ENCODE results near the gene BHLHA9. TPM values are rescaled to one million over a fixed set of nuclear protein-coding genes. Genes with fewer than 3 reads are reported as not detected.
A peak's percentile ranks its signal among the peaks of the same experiment; 100 is the strongest.

The BHLHA9 gene
- total RNA-seq, 1 donor from 2014 or later = not detected

DNA sequence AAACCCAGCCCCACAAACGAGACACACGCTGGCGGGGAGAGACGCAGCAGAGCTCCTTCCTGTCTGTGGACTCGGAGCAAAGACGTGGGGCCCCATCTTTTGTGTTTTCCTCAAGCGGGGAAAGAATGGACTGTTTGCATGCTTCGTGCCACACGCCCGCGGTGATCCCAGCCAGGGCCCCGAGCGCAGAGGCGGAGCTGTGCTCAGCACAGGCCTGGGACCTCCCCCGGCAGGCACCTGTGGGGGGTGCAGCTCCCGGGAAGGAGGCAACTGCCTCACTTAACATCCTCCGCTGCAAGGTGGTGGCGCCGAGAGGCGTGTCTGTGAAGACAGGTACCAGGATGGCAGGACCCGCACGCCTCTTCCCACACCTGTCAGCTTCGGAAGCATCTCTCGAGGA lies 28.4 kb downstream of the BHLHA9 start:
- Mint-ChIP-seq H3K4me3 (ENCODE audit: unreplicated experiment) (no peak overlapping the region), H3K27me3 (ENCODE audit: unreplicated experiment) (peaks cover under 1% of the 10 kb centered on the region), H3K27ac (ENCODE audit: unreplicated experiment) (no peak overlapping the region), H3K4me1 (ENCODE audit: low read depth, unreplicated experiment) (peaks cover 6% of the 10 kb centered on the region), H3K9me3 (ENCODE audit: unreplicated experiment) (peaks cover 6% of the 10 kb centered on the region), H3K36me3 (ENCODE audit: unreplicated experiment) (peaks cover 2% of the 10 kb centered on the region)
- TF ChIP-seq, protein P1, sequence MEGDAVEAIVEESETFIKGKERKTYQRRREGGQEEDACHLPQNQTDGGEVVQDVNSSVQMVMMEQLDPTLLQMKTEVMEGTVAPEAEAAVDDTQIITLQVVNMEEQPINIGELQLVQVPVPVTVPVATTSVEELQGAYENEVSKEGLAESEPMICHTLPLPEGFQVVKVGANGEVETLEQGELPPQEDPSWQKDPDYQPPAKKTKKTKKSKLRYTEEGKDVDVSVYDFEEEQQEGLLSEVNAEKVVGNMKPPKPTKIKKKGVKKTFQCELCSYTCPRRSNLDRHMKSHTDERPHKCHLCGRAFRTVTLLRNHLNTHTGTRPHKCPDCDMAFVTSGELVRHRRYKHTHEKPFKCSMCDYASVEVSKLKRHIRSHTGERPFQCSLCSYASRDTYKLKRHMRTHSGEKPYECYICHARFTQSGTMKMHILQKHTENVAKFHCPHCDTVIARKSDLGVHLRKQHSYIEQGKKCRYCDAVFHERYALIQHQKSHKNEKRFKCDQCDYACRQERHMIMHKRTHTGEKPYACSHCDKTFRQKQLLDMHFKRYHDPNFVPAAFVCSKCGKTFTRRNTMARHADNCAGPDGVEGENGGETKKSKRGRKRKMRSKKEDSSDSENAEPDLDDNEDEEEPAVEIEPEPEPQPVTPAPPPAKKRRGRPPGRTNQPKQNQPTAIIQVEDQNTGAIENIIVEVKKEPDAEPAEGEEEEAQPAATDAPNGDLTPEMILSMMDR (IDR thresholded peaks at IDR 0.05; ENCODE audit: partially characterized antibody, unreplicated experiment) = no peak
- DNase-seq = no peak

GRCh38 chr17:1299552-1300370 lies 29.5 kb downstream of the BHLHA9 start:
- Mint-ChIP-seq H3K9me3 (ENCODE audit: unreplicated experiment) (peaks cover 5% of the 10 kb centered on the region), H3K4me3 (ENCODE audit: unreplicated experiment) (peak overlapping the region; percentile 47), H3K27ac (ENCODE audit: unreplicated experiment) (no peak overlapping the region), H3K36me3 (ENCODE audit: unreplicated experiment) (no peaks in the 10 kb centered on the region), H3K27me3 (ENCODE audit: unreplicated experiment) (no peaks in the 10 kb centered on the region), H3K4me1 (ENCODE audit: low read depth, unreplicated experiment) (peaks cover 13% of the 10 kb centered on the region)
- no peak for DNase-seq
- TF ChIP-seq, protein P1 (IDR thresholded peaks at IDR 0.05; ENCODE audit: partially characterized antibody, unreplicated experiment) = no peak

DNA sequence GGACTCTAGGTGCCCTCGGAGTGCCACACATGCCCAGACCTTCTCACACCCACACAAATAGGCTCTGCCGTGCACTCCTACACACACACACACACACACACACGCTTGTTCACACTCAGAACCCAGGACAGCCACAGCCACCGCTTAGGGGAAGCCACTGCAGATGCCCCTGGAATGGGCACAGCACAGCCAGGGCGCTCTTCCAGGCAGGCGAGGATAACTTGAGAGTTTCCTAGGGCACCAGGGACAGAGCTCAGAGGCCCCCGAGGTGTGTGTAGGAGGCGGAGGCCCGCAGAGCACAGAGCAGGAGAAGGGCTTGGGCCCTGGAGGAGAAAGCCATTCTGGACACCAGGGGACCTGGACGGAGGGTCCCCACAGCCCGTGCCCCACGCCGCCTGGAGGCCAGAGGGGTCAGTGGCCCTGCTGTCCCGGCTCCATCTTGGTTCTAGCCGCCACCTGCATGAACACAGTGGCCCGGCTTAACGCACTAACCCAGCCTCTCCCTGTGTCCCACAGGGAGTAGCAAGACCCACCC lies 30.2 kb downstream of the BHLHA9 start:
- H3K4me1 Mint-ChIP-seq (ENCODE audit: low read depth, unreplicated experiment) = peaks cover 17% of the 10 kb centered on the region
- H3K36me3 Mint-ChIP-seq (ENCODE audit: unreplicated experiment) = no peaks in the 10 kb centered on the region
- DNase-seq = no peak
- no peaks in the 10 kb centered on the region for H3K27me3 Mint-ChIP-seq (ENCODE audit: unreplicated experiment)
- TF ChIP-seq, protein P1 (IDR thresholded peaks at IDR 0.05; ENCODE audit: partially characterized antibody, unreplicated experiment) = no peak
- no peak overlapping the region for H3K27ac Mint-ChIP-seq (ENCODE audit: unreplicated experiment)
- H3K9me3 Mint-ChIP-seq (ENCODE audit: unreplicated experiment) = peaks cover 9% of the 10 kb centered on the region
- peak overlapping the region; percentile 47 for H3K4me3 Mint-ChIP-seq (ENCODE audit: unreplicated experiment)

- H3K27ac Mint-ChIP-seq (ENCODE audit: unreplicated experiment) = no peak overlapping the region
- TF ChIP-seq, protein P1 (IDR thresholded peaks at IDR 0.05; ENCODE audit: partially characterized antibody, unreplicated experiment) = no peak
- H3K4me1 Mint-ChIP-seq (ENCODE audit: low read depth, unreplicated experiment) = peaks cover 21% of the 10 kb centered on the region
- peaks cover 14% of the 10 kb centered on the region for H3K9me3 Mint-ChIP-seq (ENCODE audit: unreplicated experiment)
- DNase-seq = no peak
- no peak overlapping the region for H3K4me3 Mint-ChIP-seq (ENCODE audit: unreplicated experiment)
- H3K27me3 Mint-ChIP-seq (ENCODE audit: unreplicated experiment) = no peaks in the 10 kb centered on the region
- peaks cover under 1% of the 10 kb centered on the region for H3K36me3 Mint-ChIP-seq (ENCODE audit: unreplicated experiment)
Observed at GRCh38 chr17:1301546-1301945, 31.3 kb downstream of the BHLHA9 start.

GRCh38 chr17:1302761-1303160 lies 32.5 kb downstream of the BHLHA9 start:
- peaks cover 5% of the 10 kb centered on the region for H3K27me3 Mint-ChIP-seq (ENCODE audit: unreplicated experiment)
- TF ChIP-seq, protein P1 (IDR thresholded peaks at IDR 0.05; ENCODE audit: partially characterized antibody, unreplicated experiment) = no peak
- no peak for DNase-seq
- H3K4me3 Mint-ChIP-seq (ENCODE audit: unreplicated experiment) = no peak overlapping the region
- H3K9me3 Mint-ChIP-seq (ENCODE audit: unreplicated experiment) = peaks cover 22% of the 10 kb centered on the region
- H3K27ac Mint-ChIP-seq (ENCODE audit: unreplicated experiment) = no peak overlapping the region
- H3K4me1 Mint-ChIP-seq (ENCODE audit: low read depth, unreplicated experiment) = peaks cover 25% of the 10 kb centered on the region
- H3K36me3 Mint-ChIP-seq (ENCODE audit: unreplicated experiment) = peaks cover 8% of the 10 kb centered on the region
